IPS-18c (cell line): ENCODE results near the gene GALNT2.

Experiments used
- H3K4me3 ChIP-seq: 2 replicates; pipeline ENCODE4 v1.7.0; 2013; ENCODE audit warnings: low read depth, mild to moderate bottlenecking, low read length, moderate library complexity; ENCODE audit not compliant: insufficient read depth
- H3K9me3 ChIP-seq: one replicate; pipeline ENCODE4 v1.6.1; 2013; ENCODE audit warnings: mild to moderate bottlenecking, low read length, moderate library complexity; ENCODE audit not compliant: control insufficient read depth, insufficient read depth

GALNT2 gene

GRCh38 chr1:230144010-230144614 lies 77.1 kb downstream of the GALNT2 start:
- Histone ChIP-seq H3K9me3 (no peaks in the 10 kb centered on the region), H3K4me3 (no peak overlapping the region)

DNA sequence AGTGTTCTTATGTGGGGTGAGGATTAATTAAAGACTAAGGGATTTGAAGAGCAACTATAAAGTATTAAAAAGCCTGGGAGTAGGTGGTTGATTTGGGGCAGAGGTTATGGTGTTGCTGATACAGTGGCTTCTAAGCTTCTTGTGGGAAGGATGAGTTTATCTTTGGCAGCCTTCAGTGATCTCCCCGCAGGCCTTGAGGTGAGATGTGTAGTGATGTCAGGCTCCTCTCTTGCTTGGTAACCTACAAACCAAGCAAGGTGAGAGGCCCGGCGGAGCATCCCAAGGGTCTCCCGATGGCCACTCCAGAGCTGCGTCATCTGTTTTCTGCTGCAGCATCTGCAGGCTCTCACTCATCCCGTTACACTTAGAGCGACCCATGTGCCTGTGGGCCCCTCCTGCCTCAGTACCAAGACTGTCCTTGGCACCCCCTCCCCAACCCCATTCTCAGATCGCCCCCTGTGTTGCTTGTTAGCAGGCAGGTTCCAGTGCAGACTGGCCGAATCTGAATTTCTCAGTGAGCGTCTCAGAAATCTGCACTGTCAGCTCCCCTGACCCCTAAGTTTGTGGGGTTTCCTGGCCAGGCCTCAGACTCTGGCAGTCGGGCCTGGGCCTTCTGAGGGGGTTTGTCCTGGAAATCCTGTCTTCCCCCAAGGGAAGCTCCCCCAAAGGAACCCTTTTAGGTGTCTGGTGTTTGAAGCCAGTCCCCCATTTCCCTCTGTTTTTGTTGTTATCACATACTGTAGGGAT lies 77.9 kb downstream of the GALNT2 start:
- no peak overlapping the region for H3K4me3 ChIP-seq
- no peaks in the 10 kb centered on the region for H3K9me3 ChIP-seq

GRCh38 chr1:230145505-230145899 lies 78.5 kb downstream of the GALNT2 start:
- H3K4me3 ChIP-seq = no peak overlapping the region
- no peaks in the 10 kb centered on the region for H3K9me3 ChIP-seq

GRCh38 chr1:230145953-230146476 lies 79.0 kb downstream of the GALNT2 start:
- Histone ChIP-seq H3K9me3 (no peaks in the 10 kb centered on the region), H3K4me3 (no peak overlapping the region)

GRCh38 chr1:230146709-230147108 lies 79.7 kb downstream of the GALNT2 start:
- Histone ChIP-seq H3K9me3 (no peaks in the 10 kb centered on the region), H3K4me3 (no peak overlapping the region)

- Histone ChIP-seq H3K9me3 (no peaks in the 10 kb centered on the region), H3K4me3 (no peak overlapping the region)
These were observed 80.5 kb downstream of the GALNT2 start for GRCh38 chr1:230147253-230148125.

- H3K4me3 ChIP-seq = no peak overlapping the region
- no peaks in the 10 kb centered on the region for H3K9me3 ChIP-seq
These were observed 81.2 kb downstream of the GALNT2 start for GRCh38 chr1:230148126-230148652.

GRCh38 chr1:230148768-230149469 lies 81.9 kb downstream of the GALNT2 start:
- Histone ChIP-seq H3K4me3 (no peak overlapping the region), H3K9me3 (no peaks in the 10 kb centered on the region)

DNA sequence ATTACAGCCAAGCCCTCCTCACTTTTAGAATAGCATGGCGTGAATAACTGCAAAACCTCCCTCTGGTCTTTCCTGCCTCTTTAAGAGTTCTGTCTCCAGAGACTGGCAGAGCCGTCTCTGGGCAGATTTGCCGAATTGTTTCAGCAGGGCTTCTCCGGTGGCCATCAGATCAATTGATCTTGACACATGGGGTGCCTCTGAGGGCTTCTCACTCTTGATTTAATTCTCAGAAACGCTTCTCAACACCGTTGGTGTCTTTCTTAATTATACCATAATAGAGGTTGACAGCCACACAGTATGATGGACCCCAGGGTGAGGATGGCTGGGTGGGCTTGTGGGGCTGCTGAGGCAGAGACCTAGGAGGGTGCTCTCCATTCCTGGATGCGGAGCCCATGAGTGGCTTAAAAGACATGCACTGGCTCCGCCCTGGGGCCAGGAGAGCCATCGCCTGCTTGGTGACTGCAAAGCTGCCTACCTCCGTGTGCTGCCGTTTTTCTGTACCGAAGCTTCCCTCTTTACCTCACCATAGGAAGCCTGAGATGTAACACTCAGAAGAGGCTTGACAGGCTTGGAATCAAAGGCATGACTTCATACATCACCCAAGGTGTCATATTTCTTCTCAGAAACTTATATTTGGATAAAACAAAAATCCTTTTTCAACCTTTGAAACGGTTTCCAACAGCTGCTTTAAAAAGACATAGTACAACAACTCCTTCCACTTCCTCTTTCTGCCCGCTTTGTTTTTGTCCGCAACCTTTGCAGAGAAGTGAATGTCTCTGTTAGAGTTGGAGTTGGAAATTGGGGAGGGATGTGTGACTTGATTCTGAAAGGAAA lies 82.9 kb downstream of the GALNT2 start:
- H3K9me3 ChIP-seq = no peaks in the 10 kb centered on the region
- H3K4me3 ChIP-seq = no peak overlapping the region

- no peaks in the 10 kb centered on the region for H3K9me3 ChIP-seq
- H3K4me3 ChIP-seq = no peak overlapping the region
These were observed 83.6 kb downstream of the GALNT2 start for GRCh38 chr1:230150615-230151014.

DNA sequence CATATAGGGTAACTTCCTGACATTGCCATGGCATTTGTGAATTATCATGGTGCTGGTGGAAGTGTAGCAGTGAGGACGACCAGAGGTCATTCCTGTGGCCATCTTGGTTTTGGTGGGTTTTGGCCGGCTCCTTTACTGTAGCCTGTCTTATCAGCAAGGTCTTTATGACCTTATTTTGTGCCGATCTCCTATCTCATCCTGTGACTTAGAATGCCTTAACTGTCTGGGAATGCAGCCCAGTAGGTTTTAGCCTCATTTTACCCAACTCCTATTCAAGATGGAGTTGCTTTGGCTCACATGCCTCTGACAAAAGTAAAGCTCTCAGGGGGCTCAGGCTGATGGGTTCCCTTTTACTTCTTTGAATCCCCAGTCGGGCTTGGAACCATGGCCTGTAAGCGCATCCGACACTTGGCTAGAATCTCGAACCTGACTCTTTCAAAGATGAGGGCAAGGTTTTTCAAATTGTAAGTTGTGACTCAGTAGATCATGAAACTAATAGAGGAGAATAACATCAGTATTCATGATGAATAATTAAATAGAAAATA lies 85.0 kb downstream of the GALNT2 start:
- Histone ChIP-seq H3K9me3 (no peaks in the 10 kb centered on the region), H3K4me3 (no peak overlapping the region)

DNA sequence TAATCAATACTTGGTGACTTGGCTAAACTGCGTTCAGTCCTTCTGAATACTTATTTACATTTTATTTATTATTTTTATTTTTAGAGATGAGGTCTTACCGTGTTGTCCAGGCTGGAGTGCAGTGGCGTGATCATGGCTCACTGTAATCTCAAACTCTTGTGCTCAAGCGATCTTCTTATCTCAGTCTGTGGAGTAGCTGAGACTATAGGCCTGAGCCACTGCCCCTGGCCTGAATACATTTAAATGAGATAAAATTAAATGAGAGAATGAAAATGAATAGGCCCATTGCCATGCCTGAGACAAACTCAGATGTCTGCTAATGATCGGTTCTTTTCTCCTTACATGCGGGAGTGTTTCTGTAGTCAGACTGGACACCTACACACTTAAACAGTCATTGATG lies 86.0 kb downstream of the GALNT2 start:
- Histone ChIP-seq H3K9me3 (peaks cover 2% of the 10 kb centered on the region), H3K4me3 (no peak overlapping the region)

DNA sequence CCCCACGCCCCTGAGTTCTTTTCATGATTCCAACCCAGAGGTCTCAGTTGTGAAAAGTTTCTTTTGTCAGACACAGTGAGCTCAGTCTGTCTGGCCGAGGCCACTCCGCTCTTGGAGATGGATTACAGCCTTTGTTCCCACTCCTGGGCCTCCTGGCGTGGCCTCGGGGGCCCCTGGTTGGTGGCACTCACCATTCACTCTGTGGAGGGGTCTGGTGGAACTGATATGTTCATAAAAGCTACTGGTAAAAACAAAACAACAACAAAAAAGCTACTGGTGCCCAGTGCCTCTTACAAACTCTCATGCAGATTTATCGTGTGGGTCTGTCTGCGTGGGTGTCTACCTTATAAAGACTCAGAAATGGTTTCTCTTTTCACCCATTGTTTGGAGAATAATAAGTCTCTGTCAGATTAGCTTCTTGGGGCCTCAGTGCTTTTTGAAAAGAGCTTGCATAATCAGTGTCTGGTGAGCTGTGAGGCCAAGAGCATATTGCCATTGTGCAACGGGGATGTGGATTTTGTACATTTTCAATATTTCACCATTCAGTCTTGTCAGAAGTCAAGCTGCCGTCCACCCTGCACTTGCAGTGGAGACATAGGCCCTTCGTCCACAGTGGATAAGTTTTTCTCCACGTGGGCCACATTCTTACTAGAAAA lies 86.7 kb downstream of the GALNT2 start:
- H3K9me3 ChIP-seq = peaks cover 2% of the 10 kb centered on the region
- no peak overlapping the region for H3K4me3 ChIP-seq

DNA sequence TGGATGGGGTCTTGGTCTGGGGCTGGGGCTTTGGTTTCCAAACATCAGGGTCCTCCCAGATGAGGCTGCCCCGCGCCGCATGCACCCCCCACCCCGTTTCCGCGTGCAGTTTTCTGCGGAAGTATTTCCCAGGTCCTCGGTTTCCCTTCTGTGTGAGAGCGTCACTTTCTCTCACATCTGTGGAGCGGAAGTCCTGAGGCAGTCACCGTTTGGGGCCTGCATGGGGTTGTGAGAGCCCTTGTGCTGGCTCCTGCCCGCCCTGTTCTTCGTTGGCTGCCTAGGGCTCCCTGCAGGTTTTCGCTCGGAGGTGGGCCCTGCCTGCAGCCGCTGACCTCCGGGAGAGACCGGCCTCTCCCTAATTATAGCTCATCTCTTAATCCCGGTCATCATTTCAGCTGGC lies 88.0 kb downstream of the GALNT2 start:
- Histone ChIP-seq H3K9me3 (peaks cover 2% of the 10 kb centered on the region), H3K4me3 (no peak overlapping the region)

GRCh38 chr1:230156068-230156467 lies 89.0 kb downstream of the GALNT2 start:
- peaks cover 2% of the 10 kb centered on the region for H3K9me3 ChIP-seq
- no peak overlapping the region for H3K4me3 ChIP-seq

DNA sequence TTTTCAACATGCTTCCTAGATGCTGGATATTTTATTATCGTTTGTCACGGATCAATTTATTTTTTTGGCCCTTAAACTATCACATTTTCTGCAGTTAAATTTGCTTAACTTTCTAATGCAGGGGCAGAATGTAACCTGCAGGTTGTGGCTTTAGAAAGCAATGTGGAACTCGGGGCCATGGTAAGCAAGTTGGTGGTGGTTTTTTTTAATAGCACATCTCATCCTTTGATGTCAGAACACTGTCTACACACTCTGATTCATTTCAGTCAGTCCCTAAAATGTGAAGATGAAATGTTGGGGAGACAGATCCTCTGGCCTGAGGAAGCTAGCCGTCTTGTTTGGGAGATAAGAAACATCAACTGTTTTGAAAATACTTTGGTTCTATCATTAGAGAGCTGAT lies 89.5 kb downstream of the GALNT2 start:
- Histone ChIP-seq H3K9me3 (peaks cover 2% of the 10 kb centered on the region), H3K4me3 (no peak overlapping the region)
